WERI-Rb-1 (cell line): ENCODE results near the gene PABPC1L.
"Not testable (repeated sequence)": the region's sequence is repeated elsewhere in the genome, so short reads cannot be mapped to it uniquely, and the experiment has no call there.

Experiments
- DNase-seq: peaks from one replicate; pipeline ENCODE4 v3.0.0-alpha.2; 2020
- H3K27ac ChIP-seq: fragments of 250-450 bp; sonication (Bioruptor Pico); 2 replicates; pipeline ENCODE4 v1.5.1; 2020; ENCODE audit warnings: mild to moderate bottlenecking, moderate library complexity
- H3K27me3 ChIP-seq: fragments of 250-450 bp; sonication (Bioruptor Pico); 2 replicates; pipeline ENCODE4 v1.5.1; 2021; ENCODE audit warnings: mild to moderate bottlenecking, low read depth, moderate library complexity; ENCODE audit not compliant: insufficient read depth, severe bottlenecking
- H3K36me3 ChIP-seq: fragments of 250-450 bp; sonication (Bioruptor Pico); 2 replicates; pipeline ENCODE4 v1.5.1; 2020; ENCODE audit warnings: mild to moderate bottlenecking, moderate library complexity
- H3K4me3 ChIP-seq: 2 replicates; pipeline ENCODE4 v1.5.1; 2011; ENCODE audit warnings: low read depth, mild to moderate bottlenecking, control low read depth, low read length
- H3K9me3 ChIP-seq: fragments of 250-450 bp; sonication (Bioruptor Pico); 2 replicates; pipeline ENCODE4 v1.5.1; 2021; ENCODE audit warnings: mild to moderate bottlenecking, moderate library complexity; ENCODE audit not compliant: severe bottlenecking
- TF ChIP-seq, protein P1 (sequence below): IDR thresholded peaks from 2 replicates; pipeline ENCODE4 v1.5.1; 2011; ENCODE audit warnings: low read depth, mild to moderate bottlenecking, control low read depth, inconsistent platforms, low read length

The PABPC1L gene

DNA sequence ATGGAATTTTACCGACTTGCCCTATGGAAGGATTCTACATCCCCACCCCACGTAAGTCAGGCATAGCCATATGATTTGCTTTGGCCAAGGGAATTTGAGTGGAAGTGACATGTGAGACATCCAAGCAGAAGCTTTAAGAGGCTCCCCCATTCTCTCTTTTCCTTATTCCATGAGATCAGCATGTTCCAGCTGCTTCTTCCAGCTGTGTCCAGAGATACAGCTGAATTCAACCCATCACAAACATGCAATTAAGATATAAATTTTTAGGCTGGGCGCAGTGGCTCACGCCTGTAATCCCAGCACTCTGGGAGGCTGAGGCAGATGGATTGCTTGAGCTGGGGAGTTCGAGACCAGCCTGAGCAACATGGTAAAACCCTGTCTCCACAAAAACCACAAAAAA is 40.4 kb upstream of the PABPC1L start:
- no peaks in the 10 kb centered on the region for H3K9me3 ChIP-seq
- no peak overlapping the region for H3K27ac ChIP-seq
- DNase-seq: no peak
- H3K4me3 ChIP-seq: no peak overlapping the region
- no peaks in the 10 kb centered on the region for H3K27me3 ChIP-seq
- no peaks in the 10 kb centered on the region for H3K36me3 ChIP-seq
- TF ChIP-seq, protein P1, sequence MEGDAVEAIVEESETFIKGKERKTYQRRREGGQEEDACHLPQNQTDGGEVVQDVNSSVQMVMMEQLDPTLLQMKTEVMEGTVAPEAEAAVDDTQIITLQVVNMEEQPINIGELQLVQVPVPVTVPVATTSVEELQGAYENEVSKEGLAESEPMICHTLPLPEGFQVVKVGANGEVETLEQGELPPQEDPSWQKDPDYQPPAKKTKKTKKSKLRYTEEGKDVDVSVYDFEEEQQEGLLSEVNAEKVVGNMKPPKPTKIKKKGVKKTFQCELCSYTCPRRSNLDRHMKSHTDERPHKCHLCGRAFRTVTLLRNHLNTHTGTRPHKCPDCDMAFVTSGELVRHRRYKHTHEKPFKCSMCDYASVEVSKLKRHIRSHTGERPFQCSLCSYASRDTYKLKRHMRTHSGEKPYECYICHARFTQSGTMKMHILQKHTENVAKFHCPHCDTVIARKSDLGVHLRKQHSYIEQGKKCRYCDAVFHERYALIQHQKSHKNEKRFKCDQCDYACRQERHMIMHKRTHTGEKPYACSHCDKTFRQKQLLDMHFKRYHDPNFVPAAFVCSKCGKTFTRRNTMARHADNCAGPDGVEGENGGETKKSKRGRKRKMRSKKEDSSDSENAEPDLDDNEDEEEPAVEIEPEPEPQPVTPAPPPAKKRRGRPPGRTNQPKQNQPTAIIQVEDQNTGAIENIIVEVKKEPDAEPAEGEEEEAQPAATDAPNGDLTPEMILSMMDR: no peak

- not testable (repeated sequence) for H3K9me3 ChIP-seq, H3K27ac ChIP-seq, H3K4me3 ChIP-seq, H3K36me3 ChIP-seq, H3K27me3 ChIP-seq, DNase-seq
These were observed 27.5 kb upstream of the PABPC1L start for GRCh38 chr20:44882360-44882759.

GRCh38 chr20:44883214-44883902 is 26.5 kb upstream of the PABPC1L start:
- no peak for DNase-seq

GRCh38 chr20:44884907-44885391 is 24.9 kb upstream of the PABPC1L start:
- no peak for DNase-seq
- peaks cover 17% of the 10 kb centered on the region for H3K36me3 ChIP-seq
- no peaks in the 10 kb centered on the region for H3K27me3 ChIP-seq
- H3K9me3 ChIP-seq: no peaks in the 10 kb centered on the region
- peak overlapping the region; percentile 86 for H3K27ac ChIP-seq
- TF ChIP-seq, protein P1: no peak
- H3K4me3 ChIP-seq: peak overlapping the region; percentile 78

More at GRCh38 chr20:44883214-44883902, 26.5 kb upstream of the PABPC1L start:
- H3K27ac ChIP-seq: no peak overlapping the region
- no peak overlapping the region for H3K4me3 ChIP-seq
- H3K36me3 ChIP-seq: peaks cover 10% of the 10 kb centered on the region
- no peaks in the 10 kb centered on the region for H3K9me3 ChIP-seq
- TF ChIP-seq, protein P1: no peak
- no peaks in the 10 kb centered on the region for H3K27me3 ChIP-seq

DNA sequence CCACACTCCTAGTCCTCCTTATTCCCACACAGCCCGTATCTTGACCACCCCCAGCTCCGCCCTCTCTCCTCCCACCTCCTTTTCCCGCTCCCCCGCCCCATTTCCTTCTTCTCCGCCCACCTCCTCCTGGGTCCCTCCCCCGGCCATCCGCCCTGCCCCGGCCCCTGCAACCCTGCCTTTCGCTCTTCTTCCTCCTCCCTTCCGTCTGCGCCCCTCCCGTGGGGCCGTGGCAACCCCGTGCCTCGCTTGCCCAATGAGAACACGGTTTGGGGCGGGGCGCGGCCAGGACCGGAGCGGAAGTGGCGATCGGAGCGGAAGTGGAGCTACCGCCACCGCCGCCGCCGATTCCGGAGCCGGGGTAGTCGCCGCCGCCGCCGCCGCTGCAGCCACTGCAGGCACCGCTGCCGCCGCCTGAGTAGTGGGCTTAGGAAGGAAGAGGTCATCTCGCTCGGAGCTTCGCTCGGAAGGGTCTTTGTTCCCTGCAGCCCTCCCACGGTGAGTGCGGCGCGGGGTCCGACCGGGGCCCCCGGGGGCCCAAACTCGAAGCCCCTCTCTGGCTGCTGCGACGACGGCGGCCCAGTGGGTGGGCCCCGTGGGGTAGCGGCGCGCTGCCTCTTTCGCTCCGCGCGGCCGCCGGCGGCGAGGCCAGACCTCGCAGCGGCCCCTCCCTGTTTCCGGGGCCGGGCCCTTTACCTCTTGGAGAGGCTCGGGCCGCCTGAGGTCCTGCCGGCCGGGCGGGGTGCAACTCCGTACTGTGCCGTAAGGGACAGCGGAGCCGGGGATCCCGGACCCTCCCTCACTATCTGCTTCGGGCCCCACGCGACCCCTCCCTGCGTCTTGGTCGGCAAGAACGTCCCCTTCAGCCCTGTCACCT is 24.2 kb upstream of the PABPC1L start, which contains the start of gene YWHAB:
Gene YWHAB (plus strand): TSS at position 314 of the 874 bp plus-strand sequence. CDS start 15,829 bp downstream, outside the sequence.
- TF ChIP-seq, protein P1: no peak
- Histone ChIP-seq H3K36me3 (peaks cover 17% of the 10 kb centered on the region), H3K9me3 (no peaks in the 10 kb centered on the region), H3K27ac (peak within 1 kb of the TSS; percentile 87), H3K4me3 (peak within 1 kb of the TSS; percentile 78), H3K27me3 (no peaks in the 10 kb centered on the region)
- peak; percentile 99 for DNase-seq

- TF ChIP-seq, protein P1: no peak
- Histone ChIP-seq H3K36me3 (peaks cover 17% of the 10 kb centered on the region), H3K9me3 (no peaks in the 10 kb centered on the region), H3K27ac (peak overlapping the region; percentile 87), H3K27me3 (no peaks in the 10 kb centered on the region), H3K4me3 (peak overlapping the region; percentile 78)
- no peak for DNase-seq
These were observed 23.6 kb upstream of the PABPC1L start for GRCh38 chr20:44886266-44886651.
